H9 (cell line): Measurements from ENCODE around the gene PAAF1. TPM values are rescaled to one million over a fixed set of nuclear protein-coding genes. Genes with fewer than 3 reads are reported as not detected.

Experiments
- DNase-seq: peaks from one replicate; pipeline ENCODE4 v3.0.0-alpha.2; 2017
- H2AFZ ChIP-seq: one replicate; pipeline ENCODE4 v1.6.1; 2013; ENCODE audit warnings: mild to moderate bottlenecking, low read length, control low read depth, moderate library complexity
- H2AK5ac ChIP-seq: 2 replicates; pipeline ENCODE4 v1.6.1; 2013; ENCODE audit warnings: low read length, control low read depth, mixed read lengths; ENCODE audit not compliant: insufficient read length
- H2BK120ac ChIP-seq: one replicate; pipeline ENCODE4 v1.6.1; 2013; ENCODE audit warnings: low read depth, mild to moderate bottlenecking, low read length, control low read depth, inconsistent platforms; ENCODE audit not compliant: poor library complexity, severe bottlenecking
- H2BK12ac ChIP-seq: 2 replicates; pipeline ENCODE4 v1.6.1; 2013; ENCODE audit warnings: low read length, control low read depth, mixed read lengths, low read depth; ENCODE audit not compliant: insufficient read length
- H2BK15ac ChIP-seq: 2 replicates; pipeline ENCODE4 v1.6.1; 2013; ENCODE audit warnings: low read depth, low read length, control low read depth
- H2BK20ac ChIP-seq: one replicate; pipeline ENCODE4 v1.6.1; 2013; ENCODE audit warnings: low read depth, mild to moderate bottlenecking, low read length, control low read depth, inconsistent platforms; ENCODE audit not compliant: poor library complexity, severe bottlenecking
- H2BK5ac ChIP-seq: 2 replicates; pipeline ENCODE4 v1.6.1; 2013; ENCODE audit warnings: low read length, control low read depth, mixed read lengths; ENCODE audit not compliant: insufficient read length
- H3K14ac ChIP-seq: 2 replicates; pipeline ENCODE4 v1.6.1; 2013; ENCODE audit warnings: low read length, control low read depth; ENCODE audit not compliant: insufficient read depth
- H3K18ac ChIP-seq: 2 replicates; pipeline ENCODE4 v1.6.1; 2013; ENCODE audit warnings: low read depth, mild to moderate bottlenecking, mixed read lengths, low read length, control low read depth; ENCODE audit not compliant: insufficient read length
- H3K23ac ChIP-seq: 2 replicates; pipeline ENCODE4 v1.6.1; 2013; ENCODE audit warnings: low read length, control low read depth, mixed read lengths, low read depth; ENCODE audit not compliant: insufficient read length
- H3K23me2 ChIP-seq: 2 replicates; pipeline ENCODE4 v1.6.1; 2013; ENCODE audit warnings: low read depth, mild to moderate bottlenecking, mixed read lengths, low read length, control low read depth; ENCODE audit not compliant: insufficient read length, poor library complexity, severe bottlenecking
- H3K27ac ChIP-seq: 2 replicates; pipeline ENCODE4 v1.5.1; 2013; ENCODE audit warnings: low read length, control low read depth, mixed read lengths, low read depth; ENCODE audit not compliant: insufficient read length
- H3K27me3 ChIP-seq: 2 replicates; pipeline ENCODE4 v1.6.1; 2013; ENCODE audit warnings: low read length, control low read depth, inconsistent platforms; ENCODE audit not compliant: insufficient read depth
- H3K4ac ChIP-seq: 2 replicates; pipeline ENCODE4 v1.6.1; 2013; ENCODE audit warnings: low read depth, mild to moderate bottlenecking, control low read depth, inconsistent platforms, low read length, moderate library complexity
- H3K4me1 ChIP-seq: 2 replicates; pipeline ENCODE4 v1.6.1; 2013; ENCODE audit warnings: low read length, control low read depth, inconsistent platforms; ENCODE audit not compliant: insufficient read depth
- H3K4me2 ChIP-seq: 2 replicates; pipeline ENCODE4 v1.6.1; 2013; ENCODE audit warnings: low read length, control low read depth, mixed read lengths; ENCODE audit not compliant: insufficient read length, insufficient read depth
- H3K56ac ChIP-seq: 2 replicates; pipeline ENCODE4 v1.6.1; 2013; ENCODE audit warnings: low read depth, mild to moderate bottlenecking, mixed read lengths, low read length, control low read depth; ENCODE audit not compliant: insufficient read length
- H3K79me1 ChIP-seq: 2 replicates; pipeline ENCODE4 v1.6.1; 2013; ENCODE audit warnings: low read depth, mild to moderate bottlenecking, moderate library complexity, low read length, control low read depth, inconsistent platforms; ENCODE audit not compliant: insufficient read depth, poor library complexity, severe bottlenecking
- H3K79me2 ChIP-seq: 2 replicates; pipeline ENCODE4 v1.6.1; 2013; ENCODE audit warnings: low read length, control low read depth, inconsistent platforms; ENCODE audit not compliant: insufficient read depth
- H3K9ac ChIP-seq: 2 replicates; pipeline ENCODE4 v1.6.1; 2013; ENCODE audit warnings: low read length, control low read depth, mixed read lengths; ENCODE audit not compliant: insufficient read length; ENCODE audit errors: extremely low read depth
- H3K9me3 ChIP-seq: one replicate; pipeline ENCODE4 v1.6.1; 2013; ENCODE audit warnings: low read depth, low read length, inconsistent platforms; ENCODE audit not compliant: control insufficient read depth
- H3T11ph ChIP-seq: one replicate; pipeline ENCODE4 v1.6.1; 2013; ENCODE audit warnings: mild to moderate bottlenecking, low read length, control low read depth, inconsistent platforms
- H4K20me1 ChIP-seq: one replicate; pipeline ENCODE4 v1.6.1; 2013; ENCODE audit not compliant: control insufficient read depth, insufficient read length, insufficient read depth
- H4K5ac ChIP-seq: 2 replicates; pipeline ENCODE4 v1.6.1; 2013; ENCODE audit warnings: low read depth, mild to moderate bottlenecking, mixed read lengths, low read length, control low read depth; ENCODE audit not compliant: insufficient read length
- H4K8ac ChIP-seq: replicated peaks from 2 replicates; pipeline ENCODE4 v1.6.1; 2013; ENCODE audit warnings: low read length, control low read depth, mixed read lengths, low read depth; ENCODE audit not compliant: insufficient read length
- H4K91ac ChIP-seq: 2 replicates; pipeline ENCODE4 v1.6.1; 2013; ENCODE audit warnings: low read depth, mild to moderate bottlenecking, moderate library complexity, mixed read lengths, low read length, control low read depth; ENCODE audit not compliant: insufficient read length
- H3K27ac Mint-ChIP-seq, 3 experiments: 2 replicates in 2 of 3; 3 replicates in 1 of 3; pipeline ENCODE4 v1.8.0; 2020 to 2021; ENCODE audit warnings: mixed read lengths in 3 of 3, mild to moderate bottlenecking in 1 of 3, moderate library complexity in 1 of 3
- H3K27me3 Mint-ChIP-seq: 2 replicates; pipeline ENCODE4 v1.8.0; 2021; ENCODE audit warnings: low read depth, mild to moderate bottlenecking, moderate library complexity, mixed read lengths
- H3K36me3 Mint-ChIP-seq, 3 experiments: 2 replicates in 2 of 3; 3 replicates in 1 of 3; pipeline ENCODE4 v1.8.0; 2020 to 2021; ENCODE audit warnings: low read depth in 3 of 3, mixed read lengths in 3 of 3; ENCODE audit not compliant: insufficient read depth in 1 of 3
- H3K4me1 Mint-ChIP-seq, 2 experiments: 2 replicates each; pipeline ENCODE4 v1.8.0; 2020; ENCODE audit warnings: mixed read lengths in 2 of 2
- H3K4me3 Mint-ChIP-seq, 2 experiments: 2 replicates in 1 of 2; 3 replicates in 1 of 2; pipeline ENCODE4 v1.8.0; 2020 to 2021; ENCODE audit warnings: mild to moderate bottlenecking in 2 of 2, mixed read lengths in 2 of 2, moderate library complexity in 1 of 2
- H3K9me3 Mint-ChIP-seq, 2 experiments: 2 replicates in 1 of 2; 3 replicates in 1 of 2; pipeline ENCODE4 v1.8.0; 2020; ENCODE audit warnings: mild to moderate bottlenecking in 2 of 2, mixed read lengths in 2 of 2, moderate library complexity in 1 of 2
- CTCF ChIP-seq: fragments of 200-600 bp; sonication (generic); conservative IDR thresholded peaks from 3 replicates; pipeline ENCODE4 v1.8.0; 2021; ENCODE audit warnings: antibody characterized with exemption, mild to moderate bottlenecking
- WGBS: extraction: QIAGEN DNeasy Blood & Tissue Kit; methylation state at CpG from one replicate; pipeline ENCODE4 v1.1.7; 2013; ENCODE audit warnings: missing lambda C conversion rate, low lambda C conversion rate, mixed read lengths; ENCODE audit not compliant: insufficient read length; ENCODE audit errors: extremely low coverage; 5-methylcytosine and 5-hydroxymethylcytosine counted together
- total RNA-seq: library from RNA; stranded (reverse); gene quantifications from 2 replicates; pipeline ENCODE4 v1.2.1, GENCODE V29; 2021

PAAF1 gene
- total RNA-seq, 1 experiment from 2014 or later = 24.3 TPM

- Histone ChIP-seq H2BK15ac (no peak overlapping the region), H3K14ac (no peak overlapping the region), H4K91ac (no peak overlapping the region), H3K4me1 (no peaks in the 10 kb centered on the region), H2BK20ac (no peak overlapping the region), H2AFZ (no peak overlapping the region), H2AK5ac (no peak overlapping the region), H3K23ac (no peak overlapping the region), H3K9me3 (no peaks in the 10 kb centered on the region), H4K5ac (no peak overlapping the region), H4K20me1 (no peaks in the 10 kb centered on the region), H3K4ac (no peak overlapping the region), H2BK12ac (no peak overlapping the region), H3K56ac (no peak overlapping the region), H2BK5ac (no peak overlapping the region), H3T11ph (no peak overlapping the region), H3K79me1 (no peaks in the 10 kb centered on the region), H3K27me3 (no peaks in the 10 kb centered on the region), H3K79me2 (no peaks in the 10 kb centered on the region), H3K23me2 (no peaks in the 10 kb centered on the region), H3K9ac (no peak overlapping the region), H3K4me2 (no peak overlapping the region), H3K27ac (no peak overlapping the region), H2BK120ac (no peak overlapping the region), H4K8ac (no peak overlapping the region), H3K18ac (no peak overlapping the region)
- H3K27me3 Mint-ChIP-seq = no peaks in the 10 kb centered on the region; the same call in 1 of the 2 replicates
- no peak for DNase-seq
- H3K4me1 Mint-ChIP-seq = peaks cover 2 to 4% of the 10 kb centered on the region in 2 experiments; a peak in 3 of 4 replicates
- no peak overlapping the region for H3K4me3 Mint-ChIP-seq
- H3K9me3 Mint-ChIP-seq = no peaks in the 10 kb centered on the region
- peak overlapping the region; percentile 4 to 53 (median 44); a peak in 3 of 7 replicates for H3K27ac Mint-ChIP-seq
- no CpG with 5 or more reads among the region's 2 CpGs for WGBS
- TF ChIP-seq CTCF = no peak
- peaks cover 3 to 22% (median 7%) of the 10 kb centered on the region in 3 experiments; a peak in 6 of 7 replicates for H3K36me3 Mint-ChIP-seq
Measured at GRCh38 chr11:73866586-73866996, 10.2 kb upstream of the PAAF1 start.
